KG1 (cell line): ENCODE data around the gene TMEM33.
"Not testable (repeated sequence)": the region's sequence is repeated elsewhere in the genome, so short reads cannot be mapped to it uniquely, and the experiment has no call there.

Experiments
- DNase-seq: peaks from one replicate; lab custom pipeline; 2025; lab: John Stamatoyannopoulos, UW

Gene TMEM33, protein sequence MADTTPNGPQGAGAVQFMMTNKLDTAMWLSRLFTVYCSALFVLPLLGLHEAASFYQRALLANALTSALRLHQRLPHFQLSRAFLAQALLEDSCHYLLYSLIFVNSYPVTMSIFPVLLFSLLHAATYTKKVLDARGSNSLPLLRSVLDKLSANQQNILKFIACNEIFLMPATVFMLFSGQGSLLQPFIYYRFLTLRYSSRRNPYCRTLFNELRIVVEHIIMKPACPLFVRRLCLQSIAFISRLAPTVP

DNA sequence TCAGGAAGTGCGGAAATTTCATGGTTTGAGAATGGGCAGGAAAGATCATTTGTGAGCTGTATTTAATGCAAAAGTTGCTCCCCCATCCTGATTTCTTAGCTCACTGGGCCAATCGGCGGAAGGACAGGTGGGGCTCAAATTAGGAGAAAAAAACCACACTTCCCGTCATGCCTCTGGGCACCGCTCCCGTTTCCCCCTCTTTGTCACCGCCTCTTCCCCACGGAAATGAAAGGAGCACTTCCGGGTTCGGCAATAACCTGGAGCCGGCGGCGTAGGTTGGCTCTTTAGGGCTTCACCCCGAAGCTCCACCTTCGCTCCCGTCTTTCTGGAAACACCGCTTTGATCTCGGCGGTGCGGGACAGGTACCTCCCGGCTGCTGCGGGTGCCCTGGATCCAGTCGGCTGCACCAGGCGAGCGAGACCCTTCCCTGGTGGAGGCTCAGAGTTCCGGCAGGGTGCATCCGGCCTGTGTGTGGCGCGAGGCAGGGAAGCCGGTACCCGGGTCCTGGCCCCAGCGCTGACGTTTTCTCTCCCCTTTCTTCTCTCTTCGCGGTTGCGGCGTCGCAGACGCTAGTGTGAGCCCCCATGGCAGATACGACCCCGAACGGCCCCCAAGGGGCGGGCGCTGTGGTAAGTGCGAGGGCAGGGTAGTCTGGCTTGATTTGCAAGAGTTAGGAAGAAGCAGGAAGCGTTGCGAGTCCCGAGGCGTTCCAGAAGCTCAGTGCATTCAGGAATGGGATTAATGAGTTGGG lies at the start of gene TMEM33:
TMEM33 (plus strand) TSS at position 529 of the 751 bp plus-strand sequence; CDS start at position 585, 56 bp downstream.
- DNase-seq = peak; percentile 76

DNA sequence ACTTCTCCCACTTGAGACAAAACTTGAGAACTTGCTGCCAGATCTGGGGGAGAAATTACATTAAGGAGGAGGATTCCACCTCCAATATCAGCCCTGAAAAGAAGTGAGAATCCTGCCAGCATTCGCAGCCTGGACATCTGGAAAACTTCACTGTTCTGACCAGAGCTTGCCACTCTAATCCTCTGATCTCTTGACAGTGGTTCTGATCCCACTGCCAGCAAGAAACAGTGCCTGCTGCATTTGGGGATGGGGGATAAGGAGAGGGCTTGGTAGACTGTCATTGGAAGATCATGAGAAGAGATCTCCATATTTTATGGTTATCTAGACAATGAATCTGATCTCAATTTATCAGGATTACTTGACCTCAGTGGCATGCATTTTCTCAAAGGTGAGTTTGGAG lies 49.8 kb upstream of the TMEM33 start:
- no peak for DNase-seq

DNA sequence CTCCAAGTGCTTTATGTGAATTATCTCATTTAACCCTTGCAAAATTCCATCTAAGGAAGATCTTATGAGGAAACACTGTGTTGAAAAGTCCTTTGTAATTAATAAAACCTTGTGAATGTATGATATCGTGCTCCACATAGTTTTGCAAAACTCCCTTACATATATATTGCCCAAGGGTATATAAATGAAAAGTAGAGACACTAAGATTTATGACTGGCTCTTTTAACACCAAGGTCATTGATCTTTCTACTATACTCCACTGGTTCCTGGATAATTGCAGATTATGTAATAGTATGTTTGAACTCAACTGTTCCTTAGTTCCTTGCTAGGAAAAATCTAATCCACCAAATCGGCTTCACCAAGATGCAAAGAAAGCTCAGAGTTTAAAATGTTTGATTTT lies 48.0 kb upstream of the TMEM33 start:
- DNase-seq = no peak

DNA sequence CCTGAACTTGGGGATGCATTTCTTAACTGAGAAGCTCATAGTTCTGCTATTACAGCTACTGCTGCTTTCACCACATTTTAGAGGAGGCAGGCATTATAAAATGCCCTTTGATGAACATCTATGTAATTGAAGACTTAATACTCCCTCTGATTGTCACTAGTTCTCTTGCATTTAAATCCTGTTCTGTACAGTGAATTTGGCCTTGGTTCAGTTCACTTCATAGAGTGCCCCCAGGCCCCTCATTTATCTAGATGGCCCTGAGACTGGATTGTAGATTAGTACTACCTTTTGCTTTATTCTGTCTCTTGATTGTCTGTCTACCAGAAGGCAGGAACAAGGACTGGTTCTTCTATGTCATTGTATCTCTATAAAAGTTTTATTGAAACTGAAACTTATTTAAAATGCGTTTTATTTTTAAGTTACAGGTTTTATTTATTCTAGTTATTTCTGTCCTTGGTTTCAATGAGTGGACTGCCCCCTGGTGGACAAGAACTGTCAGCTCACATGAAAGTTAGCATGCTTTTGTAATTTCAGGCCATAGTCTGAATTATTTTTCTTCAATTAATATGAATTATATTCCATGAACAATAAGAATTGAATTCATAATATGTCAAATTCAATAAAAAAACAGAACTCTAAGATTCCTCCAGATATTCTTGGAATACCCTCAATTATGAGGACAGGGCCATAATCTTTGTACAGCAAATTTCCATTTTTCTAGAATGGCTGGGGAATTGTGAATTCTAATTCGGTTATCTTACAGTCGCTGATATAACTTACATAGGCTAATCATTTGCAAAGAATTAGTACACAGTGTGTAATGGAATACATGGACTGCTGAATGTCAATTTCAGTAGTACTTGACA lies 47.2 kb upstream of the TMEM33 start:
- no peak for DNase-seq

DNA sequence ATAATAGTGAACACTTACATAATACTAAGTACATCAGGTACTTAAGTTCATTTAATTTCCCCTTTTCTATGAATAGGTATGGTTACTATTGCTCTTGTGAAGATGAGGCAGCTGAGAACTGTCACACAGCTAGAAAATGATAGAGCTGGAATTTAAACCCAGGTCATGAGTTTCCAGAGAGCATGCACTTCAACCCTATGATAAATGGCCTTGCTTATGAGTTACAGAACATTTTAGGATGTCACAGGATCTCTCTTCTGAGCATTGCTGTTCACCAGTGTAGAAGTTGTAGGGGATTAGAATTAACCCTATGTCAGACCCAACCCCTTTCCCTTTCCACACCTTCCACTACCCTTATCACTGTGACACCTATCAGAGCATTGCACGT lies 46.5 kb upstream of the TMEM33 start:
- no peak for DNase-seq

- no peak for DNase-seq
Observed at GRCh38 chr4:41889317-41889716, 45.9 kb upstream of the TMEM33 start.

DNA sequence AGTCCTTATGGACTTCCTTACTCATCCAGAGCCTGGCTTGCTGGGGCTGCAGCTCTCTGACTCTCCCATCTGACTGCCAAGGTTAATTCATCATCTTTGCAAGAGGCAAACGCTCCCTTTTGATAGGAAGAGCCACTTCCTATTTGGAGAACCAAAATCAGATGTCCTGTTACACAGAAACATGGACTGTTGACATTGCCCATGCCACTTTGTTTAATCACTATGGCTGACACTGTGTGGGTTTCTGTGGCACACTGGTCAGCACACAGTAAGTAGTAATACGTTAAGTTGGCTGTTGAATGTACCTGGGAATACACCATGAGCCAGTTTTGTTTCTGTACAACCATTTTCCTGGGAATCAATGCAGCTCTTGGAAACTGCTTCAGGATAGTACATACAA lies 45.1 kb upstream of the TMEM33 start:
- no peak for DNase-seq

DNA sequence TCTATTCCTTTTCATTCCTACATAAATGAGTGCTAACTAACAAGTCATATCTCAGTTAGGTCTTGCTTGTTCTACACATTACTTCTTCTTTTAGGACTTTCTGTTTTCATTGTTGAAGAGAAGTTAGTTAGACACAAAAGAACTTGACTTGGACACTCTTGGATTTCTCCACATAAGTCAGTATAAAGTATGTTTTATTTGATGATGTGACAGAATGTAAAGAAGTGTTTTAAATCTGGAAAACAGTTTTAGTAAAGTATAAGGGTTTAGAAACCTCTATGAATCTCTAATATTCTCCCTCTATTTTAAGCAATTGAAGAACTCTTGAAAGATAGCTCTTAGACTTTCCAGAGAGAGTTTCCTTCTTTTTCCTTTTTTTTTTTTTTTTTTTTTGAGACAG lies 38.6 kb upstream of the TMEM33 start:
- no peak for DNase-seq

DNA sequence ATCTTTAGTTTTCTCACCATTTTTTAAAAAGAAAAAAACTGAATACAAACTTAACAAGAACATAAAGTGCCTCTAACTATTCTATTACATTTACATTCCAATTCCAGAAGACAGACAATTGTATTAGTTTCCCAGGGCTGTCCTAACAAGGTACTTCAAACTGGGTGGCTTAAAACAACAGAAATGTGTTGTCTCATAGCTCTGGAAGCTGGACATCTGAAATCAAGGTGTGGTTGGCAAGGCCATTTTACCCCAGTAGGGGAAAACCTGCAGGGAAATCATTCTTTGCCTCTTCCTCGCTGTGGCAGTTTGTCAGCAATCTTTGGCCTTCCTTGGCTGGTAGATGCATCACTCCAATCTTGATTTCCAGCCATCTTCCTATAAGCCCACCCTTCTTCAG lies 37.5 kb upstream of the TMEM33 start:
- DNase-seq = no peak

- DNase-seq = not testable (repeated sequence)
Observed at GRCh38 chr4:41909136-41909535, 26.1 kb upstream of the TMEM33 start.

DNA sequence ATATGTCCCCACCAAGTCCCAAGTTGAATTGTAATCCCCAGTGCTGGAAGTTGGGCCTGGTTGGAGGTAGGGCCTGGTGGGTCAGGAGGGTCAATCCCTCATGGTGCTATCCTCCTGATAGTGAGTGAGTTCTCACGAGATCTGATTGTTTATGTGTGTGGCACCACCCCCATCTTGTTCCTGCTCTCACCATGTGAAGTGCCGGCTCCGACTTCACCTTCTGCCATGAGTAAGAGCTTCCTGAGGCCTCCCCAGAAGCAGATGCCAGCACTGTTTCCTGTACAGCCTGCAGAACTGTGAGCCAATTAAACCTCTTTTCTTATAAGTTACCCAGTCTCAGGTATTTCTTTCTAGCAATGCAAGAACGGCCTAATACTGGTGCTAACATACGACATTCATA lies 22.7 kb upstream of the TMEM33 start:
- DNase-seq = no peak

GRCh38 chr4:41913509-41913908 lies 21.7 kb upstream of the TMEM33 start:
- no peak for DNase-seq

GRCh38 chr4:41918278-41918677 lies 17.0 kb upstream of the TMEM33 start:
- DNase-seq = no peak

- not testable (repeated sequence) for DNase-seq
Observed at GRCh38 chr4:41920416-41920815, 14.8 kb upstream of the TMEM33 start.

- no peak for DNase-seq
Observed at GRCh38 chr4:41921476-41921875, 13.8 kb upstream of the TMEM33 start.

DNA sequence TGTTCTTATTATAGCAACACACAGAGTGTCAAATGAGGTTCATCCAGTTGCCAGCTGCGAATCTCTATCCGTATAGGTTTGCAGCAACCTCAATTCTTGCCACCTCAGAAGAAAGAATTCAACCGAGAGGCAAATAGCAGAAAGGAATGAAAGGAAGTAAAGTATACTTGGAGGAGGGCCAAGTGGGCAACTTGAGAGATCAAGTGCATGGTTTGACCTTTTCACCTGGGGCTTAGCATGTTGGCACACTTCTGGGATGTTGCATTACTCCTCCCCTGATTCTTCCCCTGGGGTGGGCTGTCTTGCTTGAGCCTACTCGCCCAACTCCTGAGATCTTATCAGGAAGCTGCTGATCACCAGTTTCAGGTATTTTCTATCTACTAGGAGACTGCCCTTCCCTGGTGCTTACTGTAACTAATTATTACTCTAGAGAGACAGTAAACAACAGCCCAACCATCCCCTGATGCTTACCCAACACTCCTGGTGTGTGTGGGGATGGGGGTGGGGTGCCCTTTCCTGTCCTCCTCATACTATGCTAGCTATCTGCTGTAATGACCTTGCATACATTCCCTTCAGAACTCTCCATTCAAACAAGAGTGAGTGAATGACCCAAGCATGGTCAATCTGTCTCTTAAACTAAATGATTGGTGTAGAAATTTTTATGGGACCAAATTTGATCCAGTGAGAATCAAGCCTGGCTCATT lies 7.3 kb upstream of the TMEM33 start:
- no peak for DNase-seq

- no peak for DNase-seq
Observed at GRCh38 chr4:41930139-41930831, 4.9 kb upstream of the TMEM33 start.

GRCh38 chr4:41932988-41933387 lies 2.2 kb upstream of the TMEM33 start:
- DNase-seq = no peak

GRCh38 chr4:41933997-41934503 lies 1.2 kb upstream of the TMEM33 start:
- DNase-seq = no peak

DNA sequence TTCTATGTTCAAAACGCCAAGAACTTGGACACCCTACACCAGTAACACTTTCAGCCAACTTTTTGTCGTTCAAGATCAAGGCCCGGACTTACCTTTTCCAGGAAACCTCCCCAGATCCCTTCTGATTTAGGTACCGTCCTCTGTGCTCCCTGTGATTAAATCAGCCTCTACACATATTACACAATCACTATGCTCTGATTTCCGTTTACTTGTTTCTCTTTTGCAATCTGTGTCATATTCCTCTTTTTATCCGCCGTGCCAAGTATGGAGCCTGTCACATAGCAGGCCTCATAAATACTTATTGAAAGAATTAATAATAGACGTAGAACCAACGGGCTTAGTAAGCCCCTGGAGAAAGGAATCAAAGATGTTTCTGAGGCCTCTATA lies 722 bp upstream of the TMEM33 start:
- DNase-seq = no peak

DNA sequence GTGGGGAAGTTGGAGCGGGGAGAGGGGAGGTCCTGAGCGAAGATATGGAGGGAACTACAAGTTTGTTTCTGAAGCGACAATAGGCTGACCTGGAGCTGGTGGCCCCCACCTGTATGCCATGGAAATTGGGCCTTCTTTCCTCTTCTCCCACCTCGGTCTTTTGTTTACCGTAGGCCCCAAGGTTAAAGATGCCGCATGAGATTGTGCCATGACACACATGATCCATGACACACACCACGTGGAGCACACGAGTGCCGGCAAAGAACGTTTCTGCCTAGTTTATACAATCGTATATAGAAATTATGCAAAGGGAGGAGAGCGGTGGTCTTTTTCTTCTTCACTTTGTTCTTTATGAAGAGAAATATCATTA lies 408 bp downstream of the TMEM33 start:
- no peak for DNase-seq
